Lung microvascular endothelial cell (primary cell): Measurements from ENCODE around the gene FGF14. TPM values are rescaled to one million over a fixed set of nuclear protein-coding genes. Genes with fewer than 3 reads are reported as not detected.

Experiments
- DNase-seq, 2 donors: peaks; one replicate each; pipeline versions ENCODE4 v3.0.0 to v3.0.0-alpha.2; 2010; ENCODE audit warnings: low read depth in 2 of 2
- total RNA-seq: library from RNA; depleted of rRNA; stranded (reverse); fragments of >200 nt; gene quantifications from 2 replicates; pipeline ENCODE4 v1.2.1, GENCODE V29; 2014

The FGF14 gene
- total RNA-seq, 1 donor from 2014 or later = 0.79 TPM

DNA sequence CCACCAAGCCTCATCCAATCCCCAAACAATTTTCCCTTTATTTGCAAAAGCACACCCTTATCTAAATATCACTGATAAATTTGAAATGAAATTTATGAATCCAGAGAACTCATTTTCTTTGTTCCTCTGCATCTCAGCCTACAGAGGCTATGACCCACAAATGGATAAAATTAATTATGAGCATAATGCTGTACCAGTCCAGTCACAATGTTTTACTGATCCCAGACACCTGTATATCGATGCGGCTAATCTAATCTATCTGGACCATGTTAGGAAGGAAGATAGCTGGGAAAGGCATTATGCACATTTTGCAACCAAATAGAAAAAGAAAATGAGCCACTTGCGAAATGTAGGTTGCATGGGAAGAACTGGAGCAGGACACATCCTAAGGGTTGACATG, 150.0 kb downstream of the FGF14 start:
- DNase-seq = no peak

DNA sequence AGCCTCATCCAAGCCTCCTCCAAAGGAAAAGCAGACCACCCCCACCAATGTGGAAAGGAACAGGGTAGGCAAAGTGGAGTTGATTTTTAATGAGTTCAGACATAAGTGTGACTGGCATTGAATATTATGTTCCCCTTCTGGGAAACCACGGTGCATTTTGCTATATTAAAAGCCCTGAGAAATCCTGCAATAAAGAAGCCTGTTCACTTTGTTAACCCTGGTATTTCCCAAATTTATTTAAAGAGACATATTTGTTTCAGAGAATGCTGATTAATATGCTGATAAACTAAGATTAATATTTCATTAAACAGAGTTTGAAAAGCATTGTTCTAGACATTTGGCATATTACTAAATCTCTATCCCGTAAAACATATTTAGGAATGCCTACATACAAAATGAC, 151.4 kb downstream of the FGF14 start:
- no peak for DNase-seq

DNA sequence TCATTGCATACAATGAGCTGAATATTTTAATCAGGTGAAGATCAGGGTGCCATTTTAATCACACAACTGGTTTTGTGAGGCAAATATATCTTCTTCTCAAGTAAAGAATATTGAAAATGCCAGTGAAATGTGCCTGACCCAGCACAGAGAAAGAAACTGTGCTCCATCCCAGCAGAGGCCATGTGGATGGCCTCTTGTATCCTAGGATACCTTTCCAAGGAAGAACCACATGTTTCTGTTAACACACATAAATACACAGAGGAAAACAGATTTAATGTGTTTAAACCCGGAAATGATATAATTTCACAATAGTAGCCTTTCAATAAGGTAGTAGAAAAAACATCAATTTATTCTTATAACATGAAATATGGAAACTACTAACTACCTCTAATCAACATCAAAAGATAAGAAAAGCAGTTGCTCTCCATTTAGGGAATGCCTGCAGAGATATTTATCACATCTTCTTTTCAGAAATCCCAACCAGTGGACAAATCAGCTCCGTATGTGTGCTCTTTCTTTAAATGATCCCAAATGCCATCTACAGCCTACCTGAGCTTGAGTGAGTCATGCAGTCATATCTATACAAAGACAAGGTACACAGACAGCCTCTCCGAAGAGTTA, 157.1 kb downstream of the FGF14 start:
- no peak for DNase-seq

DNA sequence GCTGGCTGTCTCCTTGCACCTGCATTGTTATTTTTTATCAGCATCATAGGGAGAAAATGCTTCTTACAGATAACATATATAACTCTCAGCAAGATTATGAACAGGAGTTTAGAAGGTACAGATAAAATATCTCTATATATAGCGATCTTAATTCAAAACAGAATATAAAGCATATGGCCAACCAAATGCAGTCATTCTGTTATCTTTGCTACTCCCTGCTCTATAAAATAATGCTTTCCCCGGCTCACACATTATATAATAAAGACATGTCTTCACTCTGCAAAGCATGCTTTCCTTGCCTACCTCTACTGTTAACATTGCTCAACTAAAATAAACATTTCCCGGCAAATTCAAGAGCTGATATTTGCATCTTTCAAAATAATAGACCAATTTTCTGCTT, 161.7 kb downstream of the FGF14 start:
- DNase-seq = no peak

DNA sequence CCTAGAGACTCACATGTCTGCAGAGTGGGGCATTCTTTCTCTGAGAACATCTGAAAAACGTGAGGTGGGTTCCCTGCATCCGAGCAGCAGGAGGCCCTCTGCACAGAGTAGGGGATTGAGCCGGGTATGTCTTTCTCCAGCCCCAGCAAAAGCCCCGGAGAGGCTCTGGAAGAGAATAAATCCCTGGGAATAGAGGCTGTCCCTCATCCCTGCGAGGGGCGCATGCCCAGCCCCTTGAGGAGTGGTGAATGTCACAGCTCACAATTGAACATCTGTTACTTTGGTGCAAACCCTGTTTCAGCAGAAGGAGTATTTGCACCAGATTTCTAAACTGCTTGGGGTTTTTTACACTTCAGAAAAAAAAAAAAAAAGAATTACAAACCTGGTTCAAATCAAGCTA, 164.6 kb downstream of the FGF14 start:
- DNase-seq = no peak

DNA sequence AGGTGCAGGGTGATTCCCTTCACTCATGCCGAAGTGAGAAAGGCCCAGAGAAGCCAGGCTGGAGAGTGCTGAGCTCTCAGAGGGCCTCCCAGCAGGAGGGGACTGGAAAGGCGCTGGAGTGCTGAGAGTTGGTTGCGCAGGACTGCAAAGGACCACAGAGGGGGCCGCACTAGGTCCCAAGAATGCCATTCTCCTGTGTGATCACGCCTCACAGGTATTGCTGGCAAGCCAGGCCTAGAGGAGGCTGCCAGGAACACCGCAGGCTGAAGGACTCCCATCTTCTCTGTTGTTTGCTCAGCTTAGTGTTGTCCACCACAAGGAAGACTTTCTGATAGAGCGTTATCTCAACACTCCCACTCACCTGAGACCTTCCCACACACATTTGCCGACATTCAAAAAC, 165.0 kb downstream of the FGF14 start:
- no peak for DNase-seq

DNA sequence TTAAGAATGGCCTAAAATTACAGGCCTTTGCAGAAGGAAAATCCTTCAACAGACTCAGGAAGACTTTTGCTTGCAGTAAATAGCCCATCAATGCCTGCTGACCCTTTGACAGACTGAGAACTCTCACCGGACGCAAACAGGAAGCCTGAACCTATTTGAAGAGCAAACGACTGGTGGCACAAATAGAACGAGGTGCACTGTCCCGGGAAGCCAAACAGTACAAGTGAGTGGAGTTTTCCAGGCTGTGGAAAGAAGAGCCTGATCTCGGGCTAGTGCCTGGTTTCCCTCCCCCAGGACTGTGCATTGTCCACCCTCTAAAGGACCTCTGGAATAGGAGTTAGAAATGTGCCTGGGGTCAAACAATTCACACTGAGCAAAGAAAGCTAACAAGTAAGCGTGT, 165.5 kb downstream of the FGF14 start:
- peak in 1 of 2 donors; percentile 5 for DNase-seq

DNA sequence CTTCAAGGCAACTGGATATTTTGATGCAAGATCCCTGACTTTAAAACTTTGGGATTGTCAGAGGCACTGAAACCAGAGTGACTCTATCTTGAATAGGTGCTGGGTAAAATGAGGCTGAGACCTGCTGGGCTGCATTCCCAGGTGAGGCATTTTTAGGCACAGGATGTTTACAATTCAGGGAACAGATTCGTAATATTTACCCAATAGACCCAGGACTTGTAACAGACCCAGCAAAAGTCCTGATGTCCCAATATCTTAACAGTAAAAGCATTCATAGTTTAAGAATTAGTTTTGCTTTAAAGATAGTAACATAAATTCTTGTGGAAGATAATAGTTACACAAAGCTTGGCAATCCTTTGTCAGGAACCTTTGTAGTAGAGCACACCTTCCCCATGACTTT, 166.2 kb downstream of the FGF14 start:
- DNase-seq = no peak

DNA sequence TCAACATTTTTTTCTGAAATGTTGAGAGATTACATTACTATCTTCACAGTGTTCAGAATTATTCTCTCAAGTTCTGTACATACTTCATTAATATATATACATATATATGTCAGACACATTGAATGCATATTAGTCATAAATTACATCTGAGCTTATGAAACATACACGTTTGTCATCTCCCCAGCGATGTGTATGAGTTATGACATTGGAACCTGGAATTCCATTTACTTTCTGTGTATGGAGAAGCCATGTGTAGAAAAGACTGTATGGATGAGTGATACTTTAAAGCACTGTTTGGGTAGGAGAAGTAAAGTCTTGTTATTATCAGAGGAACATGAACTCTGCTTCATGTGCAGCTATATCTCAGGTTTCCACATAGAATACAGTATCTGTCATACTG, 167.2 kb downstream of the FGF14 start:
- no peak for DNase-seq

DNA sequence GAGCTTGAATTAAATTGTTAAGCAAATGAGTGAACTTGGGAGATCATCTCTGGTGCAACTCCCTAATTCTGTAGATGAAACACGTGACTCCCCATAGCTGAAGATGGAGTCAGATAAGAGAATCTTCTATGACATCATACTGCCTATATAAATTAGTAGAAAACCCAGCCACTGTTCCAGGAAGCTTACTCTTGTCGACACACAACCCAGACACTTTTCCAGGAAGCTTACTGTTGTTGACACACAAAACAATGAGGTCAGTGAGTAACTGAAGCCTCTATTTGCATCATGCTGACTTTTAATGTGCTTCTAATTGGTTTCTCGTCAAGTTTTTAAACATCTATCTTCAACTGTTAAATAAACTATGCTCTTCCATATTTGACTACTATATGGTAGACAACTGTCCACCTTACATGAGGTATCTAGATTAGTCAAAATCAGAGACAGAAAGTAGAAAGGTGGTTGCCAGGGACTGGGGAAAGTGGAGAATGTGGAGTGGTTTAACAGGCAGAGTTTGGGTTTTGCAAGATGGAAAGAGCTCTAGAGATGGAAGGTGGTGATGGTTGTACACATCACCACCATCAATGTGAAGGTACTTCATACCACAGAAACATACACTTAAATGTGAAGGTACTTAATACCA, 168.2 kb downstream of the FGF14 start:
- DNase-seq = no peak

DNA sequence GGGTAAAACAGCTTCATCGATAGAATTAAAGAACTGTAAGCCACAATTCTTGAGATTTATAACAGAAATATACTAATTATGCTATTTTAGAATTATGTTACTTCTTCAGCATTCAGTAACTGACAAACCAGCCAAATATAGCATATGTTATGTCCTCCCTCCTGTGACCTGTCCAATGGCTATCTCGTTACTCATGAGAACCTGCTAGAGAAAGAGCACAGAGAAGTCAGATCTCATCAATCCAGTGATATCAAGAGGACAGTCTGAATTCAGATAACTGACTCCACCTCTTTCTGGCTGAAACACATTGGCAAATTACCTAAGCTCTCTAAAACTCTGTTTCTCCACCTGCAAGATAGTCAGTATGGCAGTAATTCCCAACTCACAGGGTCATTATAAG, 170.4 kb downstream of the FGF14 start:
- DNase-seq = no peak

DNA sequence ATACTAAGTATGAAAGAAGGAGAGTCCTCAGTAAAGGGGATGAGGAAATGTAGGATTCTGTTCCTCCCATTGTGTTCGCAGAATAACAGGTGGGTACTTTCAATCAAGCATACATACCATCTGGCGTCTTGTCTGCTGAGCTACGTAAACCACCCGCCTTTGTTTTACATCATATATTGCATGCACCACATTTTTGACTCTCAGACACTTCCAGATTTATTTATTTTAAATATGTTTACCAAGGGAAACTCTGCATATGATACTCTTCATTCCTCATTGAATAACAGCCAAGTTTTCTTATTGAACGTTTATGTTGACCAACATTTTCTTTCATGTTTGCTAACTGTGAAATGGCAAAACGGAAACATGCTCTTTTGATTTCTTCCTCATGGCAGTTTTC, 174.1 kb downstream of the FGF14 start:
- no peak for DNase-seq

DNA sequence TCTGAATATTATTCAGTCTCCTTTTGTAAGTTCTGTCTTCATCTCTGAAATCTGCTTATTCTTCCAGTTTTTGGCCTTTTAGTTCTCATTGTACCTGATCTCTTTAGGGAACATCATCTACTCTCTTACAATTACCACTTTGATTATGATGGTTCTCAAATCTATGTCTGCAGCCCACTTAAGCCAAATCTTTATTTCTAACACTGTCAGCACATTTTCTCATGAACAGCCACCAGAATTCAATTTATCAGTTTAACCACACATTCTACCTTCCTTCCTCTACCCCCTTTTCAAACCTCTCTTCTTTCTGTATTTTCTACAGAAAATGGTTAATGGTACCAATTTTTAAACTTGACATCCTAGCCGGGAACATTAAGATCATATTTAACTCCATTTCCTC, 175.3 kb downstream of the FGF14 start:
- no peak for DNase-seq

DNA sequence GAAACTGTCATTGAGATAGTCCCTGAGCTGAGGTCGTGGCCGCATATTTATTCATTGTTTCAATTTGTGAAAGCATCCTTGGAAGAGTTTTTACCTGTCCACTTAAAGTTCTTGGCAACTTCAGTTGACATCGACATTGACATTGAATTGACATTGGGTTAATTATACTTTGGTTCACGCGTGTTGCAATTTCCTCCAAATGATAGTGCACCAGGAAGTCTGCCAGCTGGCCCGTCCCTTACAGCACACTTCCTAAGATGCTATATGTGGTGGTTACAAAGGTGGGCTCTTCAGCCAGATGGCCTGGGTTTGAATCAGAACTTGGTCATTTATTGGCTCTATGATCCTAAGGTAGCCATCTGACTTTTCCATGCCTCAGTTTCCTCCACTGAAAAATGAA, 176.0 kb downstream of the FGF14 start:
- no peak for DNase-seq

DNA sequence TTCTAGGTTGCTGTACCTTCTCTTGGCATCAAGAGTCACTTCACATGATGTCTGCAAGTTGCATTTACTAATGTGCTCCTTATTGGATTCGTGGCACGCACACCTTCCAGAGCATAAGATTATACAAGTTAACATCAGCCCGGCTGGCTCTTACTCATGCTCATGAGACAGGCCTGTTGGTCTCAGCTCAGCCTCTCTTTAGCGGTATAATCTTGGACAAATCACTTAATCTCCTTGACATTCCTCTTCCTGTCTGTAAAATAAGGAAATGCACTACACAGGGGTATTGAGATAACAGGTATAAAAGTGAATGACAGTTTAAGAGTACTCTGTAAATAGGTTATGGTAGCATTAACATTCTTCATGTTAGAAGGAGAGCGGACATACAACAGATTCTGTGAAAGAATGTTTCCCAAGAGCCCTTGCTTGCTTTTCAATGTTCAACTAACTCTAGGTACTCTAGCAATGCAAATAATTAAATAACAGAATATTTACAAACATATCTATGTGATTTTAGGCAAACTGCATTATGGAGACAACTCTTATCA, 181.1 kb downstream of the FGF14 start:
- DNase-seq = no peak

DNA sequence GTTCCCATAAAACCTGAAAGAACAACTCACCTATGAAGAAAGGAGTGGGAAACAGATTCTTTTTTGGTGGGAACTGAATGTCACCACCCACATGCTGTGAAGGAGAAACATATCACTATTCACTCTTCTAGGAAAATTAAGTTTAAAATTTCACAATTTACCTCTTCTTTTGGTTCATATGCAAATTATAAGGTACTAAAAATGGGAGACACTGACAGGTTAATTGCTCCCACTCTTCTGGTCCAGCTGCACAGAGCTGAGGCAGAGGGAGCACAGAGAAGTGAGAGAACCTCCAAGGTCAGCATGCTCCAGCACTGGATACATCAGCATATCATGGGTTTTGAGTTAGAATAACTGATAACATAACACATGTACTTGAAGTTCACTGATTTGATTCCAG, 186.9 kb downstream of the FGF14 start:
- no peak for DNase-seq

DNA sequence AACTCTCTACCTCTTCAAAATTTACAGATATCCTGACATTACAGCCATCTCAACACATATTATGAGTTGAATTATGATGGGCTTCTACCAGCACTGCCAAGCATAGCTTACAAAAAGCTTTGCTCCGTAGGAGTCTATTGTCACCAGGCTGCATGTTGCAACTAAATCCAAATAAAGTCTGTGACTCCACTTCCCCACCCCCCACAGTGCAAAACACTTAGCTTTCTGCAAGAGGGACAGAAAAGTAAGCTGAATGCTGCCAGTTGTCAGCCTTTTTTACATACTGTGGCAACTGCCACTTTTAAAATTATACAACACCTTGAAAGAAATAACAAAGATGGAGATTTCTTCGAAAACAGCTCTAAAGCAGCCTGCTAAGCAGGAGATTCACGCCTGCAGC, 189.1 kb downstream of the FGF14 start:
- DNase-seq = no peak

DNA sequence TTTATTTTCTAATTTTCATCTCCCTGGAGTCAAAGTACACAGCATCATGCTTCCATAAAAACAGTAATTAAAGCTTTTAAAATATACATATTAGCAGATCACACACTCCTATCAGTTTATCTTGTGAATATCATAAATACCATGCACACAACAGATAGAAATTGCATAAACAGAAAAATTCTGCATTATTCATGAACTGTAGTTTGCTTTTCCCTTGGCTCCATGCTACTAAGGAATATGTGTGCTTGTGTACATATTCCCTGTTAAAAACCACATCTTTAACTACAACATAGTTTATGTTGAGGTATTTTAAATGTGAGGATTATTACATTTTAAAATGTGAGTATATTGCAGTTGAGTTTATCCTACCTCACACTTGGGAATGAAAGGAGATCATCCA, 193.5 kb downstream of the FGF14 start:
- no peak for DNase-seq

DNA sequence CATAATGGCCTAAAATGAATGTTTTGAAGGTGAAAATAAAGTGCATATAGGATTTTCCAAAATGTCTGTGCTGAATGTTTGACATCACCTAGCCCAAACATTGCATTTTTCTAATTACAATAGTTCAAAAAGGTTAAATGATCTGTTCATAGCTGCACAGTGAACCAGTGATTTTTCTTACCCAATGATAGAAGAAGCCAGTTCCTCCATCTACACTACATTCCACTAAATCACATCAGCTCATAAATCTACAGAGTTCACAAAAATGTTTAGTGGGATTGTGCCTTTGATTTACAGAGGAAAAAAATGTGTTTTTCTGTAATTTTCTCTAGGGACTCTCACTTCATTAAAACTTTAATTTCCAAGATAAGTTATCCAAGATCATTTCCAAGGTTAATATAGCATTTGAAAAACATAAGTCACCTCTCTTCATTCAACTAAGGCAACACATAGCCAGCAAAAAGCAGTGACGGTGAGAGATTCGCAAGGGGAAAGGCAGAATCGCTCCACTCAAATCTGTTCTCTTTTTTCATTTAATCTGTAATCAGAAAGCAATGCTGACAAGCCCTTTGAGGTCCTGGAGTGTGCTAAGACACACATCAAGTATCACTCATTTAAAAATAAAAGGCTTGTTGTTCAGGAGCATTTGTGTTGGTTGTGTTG, 194.0 kb downstream of the FGF14 start:
- no peak for DNase-seq

DNA sequence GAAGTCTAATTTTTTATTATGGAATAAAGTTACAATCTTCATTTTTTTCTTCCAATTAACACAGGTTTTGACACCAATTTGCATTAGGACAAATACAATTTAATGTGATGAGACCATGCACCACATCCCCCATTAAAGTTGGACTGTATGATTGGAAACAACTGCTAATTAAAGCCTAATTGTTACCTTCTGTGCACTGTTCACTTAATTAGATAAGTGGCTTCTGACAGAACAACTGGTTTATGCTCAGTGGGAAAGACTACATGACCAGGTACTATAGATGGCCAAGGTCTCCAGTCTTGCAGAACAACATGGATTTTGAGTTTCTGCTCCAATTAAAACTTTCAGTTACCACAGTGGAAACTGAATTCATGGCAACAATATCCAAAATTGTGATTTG, 198.1 kb downstream of the FGF14 start:
- no peak for DNase-seq

DNA sequence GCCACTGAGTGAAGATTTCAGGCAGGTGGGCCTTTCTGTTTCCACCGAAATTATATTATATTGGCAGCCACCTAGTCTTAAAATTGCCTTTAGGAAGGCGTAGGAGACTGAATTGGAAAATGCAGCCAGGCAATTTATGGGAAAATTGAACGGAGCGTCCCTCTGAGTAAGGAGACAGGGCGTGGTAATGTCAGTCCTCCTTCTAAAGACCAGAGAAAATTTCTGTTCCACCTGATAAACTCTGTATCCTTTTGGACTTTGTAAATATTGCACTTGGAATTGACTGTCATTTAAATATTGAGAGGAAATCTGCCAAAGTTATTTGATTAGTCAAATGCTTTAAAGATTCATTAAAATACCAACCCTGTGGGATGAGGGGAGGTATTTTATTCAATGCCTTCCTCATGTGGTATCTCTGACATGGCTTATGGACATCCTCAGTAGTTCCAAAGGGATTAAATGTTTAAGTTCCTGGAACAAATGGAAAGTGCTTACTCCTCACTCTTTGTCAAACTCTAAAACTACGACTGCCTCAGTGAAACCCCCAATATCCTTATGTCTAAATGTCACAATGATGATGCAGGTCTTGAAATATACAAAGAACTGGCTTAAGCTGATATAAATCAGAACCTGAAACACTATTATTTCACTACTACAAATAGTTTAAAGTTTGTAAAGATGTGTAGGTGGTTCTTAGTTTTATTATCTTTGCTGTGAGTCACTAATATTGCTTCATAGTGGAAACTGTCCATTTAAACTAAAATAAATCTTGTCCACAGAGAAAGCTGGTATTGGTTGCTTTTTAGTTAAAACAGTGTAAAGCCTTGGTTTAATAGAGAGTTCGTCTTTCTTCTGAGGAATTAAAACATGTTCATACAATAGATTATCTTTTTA, 203.2 kb downstream of the FGF14 start:
- DNase-seq = no peak

DNA sequence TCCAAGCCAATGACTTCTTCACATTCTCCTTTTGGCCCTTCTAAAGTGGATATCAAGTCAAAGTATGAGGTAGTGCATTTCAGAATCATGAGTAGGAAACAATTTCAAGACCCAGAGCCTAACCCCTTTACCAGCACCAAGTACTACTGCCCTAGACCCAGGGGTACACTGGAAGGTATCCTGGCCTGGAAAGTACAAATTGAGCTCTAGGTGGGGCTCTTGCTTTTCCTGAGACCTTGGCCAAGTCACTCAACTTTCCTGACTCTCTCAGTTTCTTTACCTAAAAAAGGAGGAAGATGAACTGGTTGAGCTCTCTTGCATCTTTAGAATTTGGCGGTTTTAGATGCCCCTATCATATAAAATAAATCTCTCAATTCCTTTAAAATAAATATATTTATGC, 204.7 kb downstream of the FGF14 start:
- peak in 1 of 2 donors; percentile 4 for DNase-seq
